Transverse colon (tissue), 4 donors: ENCODE results near the gene NPIPB6.
"Not testable (repeated sequence)": the region's sequence is repeated elsewhere in the genome, so short reads cannot be mapped to it uniquely, and the experiment has no call there.

Source experiments
- POLR2A ChIP-seq: fragments of 450-650 bp; IDR thresholded peaks from one replicate; pipeline ENCODE4 v1.6.1; 2016; ENCODE audit warnings: antibody characterized with exemption, mild to moderate bottlenecking, moderate library complexity
- POLR2AphosphoS5 ChIP-seq, 3 donors: sonication (generic); formaldehyde crosslinking; IDR thresholded peaks; one replicate each; pipeline ENCODE4 v1.6.1; 2016; ENCODE audit warnings: antibody characterized with exemption in 3 of 3
- TF ChIP-seq, protein P1 (sequence below), 5 experiments: fragments of 200-600 bp in 3 of 5; fragments of 450-650 bp in 2 of 5; sonication (generic) in 3 of 5; IDR thresholded peaks; 1 replicate in 2 of 5; 2 replicates in 3 of 5; pipeline ENCODE4 v1.5.1; 2016 to 2017; ENCODE audit warnings: antibody characterized with exemption in 5 of 5, inconsistent platforms in 3 of 5, mild to moderate bottlenecking in 2 of 5, moderate library complexity in 1 of 5

DNA sequence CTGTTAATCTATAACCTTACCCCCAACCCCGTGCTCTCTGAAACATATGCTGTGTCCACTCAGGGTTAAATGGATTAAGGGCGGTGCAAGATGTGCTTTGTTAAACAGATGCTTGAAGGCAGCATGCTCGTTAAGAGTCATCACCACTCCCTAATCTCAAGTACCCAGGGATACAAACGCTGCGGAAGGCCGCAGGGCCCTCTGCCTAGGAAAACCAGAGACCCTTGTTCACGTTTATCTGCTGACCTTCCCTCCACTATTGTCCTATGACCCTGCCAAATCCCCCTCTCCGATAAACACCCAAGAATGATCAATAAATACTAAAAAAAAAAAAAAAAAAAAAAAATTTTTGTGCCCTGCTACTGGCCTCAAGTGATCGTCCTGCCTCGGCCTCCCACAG lies 14.5 kb upstream of the NPIPB6 start:
- TF ChIP-seq, protein P1, sequence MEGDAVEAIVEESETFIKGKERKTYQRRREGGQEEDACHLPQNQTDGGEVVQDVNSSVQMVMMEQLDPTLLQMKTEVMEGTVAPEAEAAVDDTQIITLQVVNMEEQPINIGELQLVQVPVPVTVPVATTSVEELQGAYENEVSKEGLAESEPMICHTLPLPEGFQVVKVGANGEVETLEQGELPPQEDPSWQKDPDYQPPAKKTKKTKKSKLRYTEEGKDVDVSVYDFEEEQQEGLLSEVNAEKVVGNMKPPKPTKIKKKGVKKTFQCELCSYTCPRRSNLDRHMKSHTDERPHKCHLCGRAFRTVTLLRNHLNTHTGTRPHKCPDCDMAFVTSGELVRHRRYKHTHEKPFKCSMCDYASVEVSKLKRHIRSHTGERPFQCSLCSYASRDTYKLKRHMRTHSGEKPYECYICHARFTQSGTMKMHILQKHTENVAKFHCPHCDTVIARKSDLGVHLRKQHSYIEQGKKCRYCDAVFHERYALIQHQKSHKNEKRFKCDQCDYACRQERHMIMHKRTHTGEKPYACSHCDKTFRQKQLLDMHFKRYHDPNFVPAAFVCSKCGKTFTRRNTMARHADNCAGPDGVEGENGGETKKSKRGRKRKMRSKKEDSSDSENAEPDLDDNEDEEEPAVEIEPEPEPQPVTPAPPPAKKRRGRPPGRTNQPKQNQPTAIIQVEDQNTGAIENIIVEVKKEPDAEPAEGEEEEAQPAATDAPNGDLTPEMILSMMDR (IDR thresholded peaks at IDR 0.05) = not testable (repeated sequence)
- TF ChIP-seq POLR2A; POLR2AphosphoS5 (IDR thresholded peaks at IDR 0.05): not testable (repeated sequence)
